GM06990 (cell line): ENCODE data around the gene SELPLG.

Experiments used
- DNase-seq: peaks from one replicate; pipeline ENCODE4 v3.0.0-alpha.2; 2011; ENCODE audit not compliant: insufficient read length; ENCODE audit errors: extremely low read depth
- H3K27me3 ChIP-seq: replicated peaks from 2 replicates; pipeline ENCODE4 v1.6.0; 2011; ENCODE audit warnings: low read length; ENCODE audit not compliant: control insufficient read depth, insufficient read depth
- H3K36me3 ChIP-seq: 2 replicates; pipeline ENCODE4 v1.5.1; 2011; ENCODE audit warnings: low read length; ENCODE audit not compliant: control insufficient read depth, insufficient read depth
- H3K4me3 ChIP-seq: replicated peaks from 2 replicates; pipeline ENCODE4 v1.5.1; 2011; ENCODE audit warnings: low read depth, mild to moderate bottlenecking, control low read depth, low read length
- CTCF ChIP-seq: IDR thresholded peaks from 2 replicates; pipeline ENCODE4 v1.5.1; 2011; ENCODE audit warnings: low read length, control low read depth, mild to moderate bottlenecking, inconsistent platforms; ENCODE audit not compliant: insufficient read depth, poor library complexity, severe bottlenecking

Gene SELPLG

DNA sequence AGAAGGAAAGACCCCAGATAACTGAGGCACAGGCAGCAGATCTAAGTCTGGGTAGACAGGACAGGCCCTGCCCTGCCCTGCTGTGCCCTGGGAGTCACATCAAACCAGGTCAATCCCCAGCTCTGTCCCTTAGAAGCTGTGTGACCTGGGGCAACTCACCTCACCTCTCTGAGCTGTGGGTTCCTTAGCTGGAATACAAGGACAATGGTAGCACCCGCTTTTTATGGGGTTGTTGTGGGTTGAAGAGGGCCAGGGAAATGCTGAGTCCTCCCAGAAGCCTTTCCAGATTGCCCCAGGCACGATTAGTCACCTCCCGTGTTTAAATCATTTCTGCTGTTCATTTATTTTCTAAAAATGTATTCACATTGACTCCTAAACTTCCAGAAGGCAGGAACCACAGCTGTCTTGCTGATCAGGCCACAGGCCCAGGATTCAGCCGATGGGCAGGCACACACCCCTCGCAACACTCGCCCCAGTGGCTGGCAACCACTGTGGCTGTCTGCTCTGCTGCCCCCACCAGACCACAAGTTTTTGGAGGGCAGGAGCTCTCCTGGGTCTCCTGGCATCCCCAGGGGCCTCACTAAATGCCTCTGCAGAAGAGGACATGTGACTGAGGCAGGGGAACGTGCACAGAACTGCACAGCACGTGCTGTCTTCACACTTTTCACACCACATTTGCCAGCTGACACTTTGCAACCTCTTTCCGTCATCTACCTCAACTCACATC, 3.0 kb downstream of the SELPLG start:
- H3K36me3 ChIP-seq = peaks cover 2% of the 10 kb centered on the region
- no peak for TF ChIP-seq CTCF
- no peaks in the 10 kb centered on the region for H3K27me3 ChIP-seq
- DNase-seq = no peak
- no peak overlapping the region for H3K4me3 ChIP-seq

DNA sequence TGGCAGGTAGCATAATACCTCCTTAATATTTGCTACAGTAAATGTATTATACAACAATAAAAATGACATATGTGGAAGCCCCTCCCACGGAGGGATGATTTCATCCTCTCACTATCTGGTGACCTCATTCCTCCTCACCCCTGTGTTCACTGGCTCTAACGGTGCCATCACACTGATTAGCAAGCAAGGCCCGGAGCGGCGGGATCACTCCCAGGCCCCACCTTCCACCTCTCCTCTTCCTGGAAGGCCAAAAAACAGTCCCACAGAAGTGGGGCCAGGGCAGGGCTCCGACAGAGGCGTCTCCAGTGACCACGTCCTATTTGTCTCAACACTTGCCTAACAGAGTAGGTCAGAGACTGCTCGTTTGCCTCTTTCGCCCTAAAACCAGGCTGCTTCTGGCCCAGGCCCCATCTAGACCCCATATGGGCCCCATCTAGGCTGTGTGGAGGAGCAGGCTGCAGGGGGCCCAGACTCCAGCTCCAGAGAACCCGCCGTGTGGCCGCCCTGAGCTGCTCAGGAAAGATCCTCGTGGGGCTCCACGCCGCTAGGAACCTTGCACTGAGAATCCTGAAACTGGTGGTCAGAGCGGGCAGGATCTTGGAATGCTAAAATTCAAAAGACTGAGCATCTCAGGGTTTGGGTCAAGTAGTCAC, 3.7 kb downstream of the SELPLG start:
- Histone ChIP-seq H3K4me3 (no peak overlapping the region), H3K36me3 (peaks cover 2% of the 10 kb centered on the region), H3K27me3 (no peaks in the 10 kb centered on the region)
- DNase-seq = no peak
- no peak for TF ChIP-seq CTCF

DNA sequence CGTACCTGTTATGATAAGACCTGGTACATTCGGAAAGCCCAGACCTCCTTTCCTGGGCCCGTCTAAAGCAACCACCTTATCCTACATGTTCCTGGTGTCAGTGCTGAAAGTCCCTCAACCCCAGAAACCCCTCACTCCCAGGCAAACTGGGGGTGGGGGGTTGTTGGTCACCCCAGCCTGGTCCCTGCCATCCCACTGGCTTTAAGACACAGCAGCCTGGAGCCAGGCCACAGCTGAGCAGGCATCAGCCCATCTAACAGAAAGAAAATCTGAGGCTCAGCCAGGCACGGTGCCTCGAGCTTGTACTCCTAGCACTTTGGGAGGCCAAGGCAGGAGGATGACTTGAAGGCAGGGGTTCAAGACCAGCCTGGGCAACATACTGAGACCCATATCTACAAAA, 4.5 kb downstream of the SELPLG start:
- no peak for DNase-seq
- peaks cover 2% of the 10 kb centered on the region for H3K36me3 ChIP-seq
- H3K4me3 ChIP-seq = peak overlapping the region; percentile 44
- TF ChIP-seq CTCF = no peak
- no peaks in the 10 kb centered on the region for H3K27me3 ChIP-seq

GRCh38 chr12:108627134-108627920, 6.4 kb downstream of the SELPLG start:
- Histone ChIP-seq H3K27me3 (no peaks in the 10 kb centered on the region), H3K4me3 (no peak overlapping the region), H3K36me3 (peaks cover 12% of the 10 kb centered on the region)
- TF ChIP-seq CTCF = no peak
- no peak for DNase-seq

GRCh38 chr12:108625228-108625627, 8.5 kb downstream of the SELPLG start:
- Histone ChIP-seq H3K36me3 (peaks cover 10% of the 10 kb centered on the region), H3K4me3 (no peak overlapping the region), H3K27me3 (no peaks in the 10 kb centered on the region)
- DNase-seq = no peak
- TF ChIP-seq CTCF = no peak
